ENCODE measurements around the gene MAP3K8.

MAP3K8 gene

DNA sequence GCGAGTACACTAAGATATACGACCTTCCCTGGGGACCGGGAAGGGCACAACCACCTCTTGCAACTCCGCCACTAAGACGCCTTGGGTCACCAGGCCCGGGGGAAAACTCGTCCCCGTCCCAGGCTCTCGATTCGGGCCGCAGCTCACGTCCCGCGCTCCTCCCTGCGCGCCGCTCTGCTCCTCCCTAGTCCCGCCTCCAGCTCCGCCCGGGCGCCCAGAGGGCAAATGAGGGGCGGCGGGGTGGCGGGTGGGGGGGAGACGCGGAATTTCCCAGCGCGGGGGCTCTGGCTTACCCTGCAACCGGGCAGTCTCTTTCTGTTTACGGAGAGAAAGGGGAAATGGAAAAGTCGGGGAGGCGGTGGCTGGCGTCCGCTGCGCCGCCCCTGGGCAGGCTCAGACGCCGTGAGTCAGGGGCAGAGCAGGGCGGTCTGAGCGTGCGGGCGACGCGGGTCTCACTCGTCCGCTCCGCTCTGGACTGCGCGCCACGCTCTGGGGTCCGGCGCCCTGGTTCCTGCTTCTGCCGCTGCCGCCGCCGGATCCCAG, at the start of gene MAP3K8:
Gene MAP3K8 (plus strand): TSS at position 455 of the 543 bp plus-strand sequence. CDS start 4,755 bp downstream, outside the sequence.
- peak; percentile 83 for DNase-seq

DNA sequence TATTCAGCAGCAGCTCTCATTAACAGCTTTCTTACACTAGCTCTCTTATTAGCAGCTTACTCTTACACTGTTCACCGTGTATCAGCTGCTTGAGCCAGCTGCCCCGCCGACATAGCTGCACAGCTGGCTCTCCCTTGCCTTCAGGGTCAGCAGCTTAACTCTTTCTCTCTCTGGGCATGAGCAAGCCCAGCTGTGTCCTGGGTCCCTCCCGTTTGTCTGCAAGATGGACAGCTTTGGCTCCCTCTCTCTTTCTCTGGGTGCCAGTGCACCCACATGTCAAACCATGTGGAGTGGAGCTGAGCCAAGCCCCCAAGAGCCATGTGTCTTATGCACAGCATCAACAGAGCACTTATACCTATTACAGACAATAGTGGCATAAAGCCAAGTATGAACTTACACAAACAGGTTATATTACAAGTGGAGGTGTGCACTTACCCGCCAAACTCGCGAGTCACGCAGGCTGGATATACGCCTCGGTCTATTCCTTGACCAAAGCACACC, 49.2 kb upstream of the MAP3K8 start:
- DNase-seq: no peak

DNA sequence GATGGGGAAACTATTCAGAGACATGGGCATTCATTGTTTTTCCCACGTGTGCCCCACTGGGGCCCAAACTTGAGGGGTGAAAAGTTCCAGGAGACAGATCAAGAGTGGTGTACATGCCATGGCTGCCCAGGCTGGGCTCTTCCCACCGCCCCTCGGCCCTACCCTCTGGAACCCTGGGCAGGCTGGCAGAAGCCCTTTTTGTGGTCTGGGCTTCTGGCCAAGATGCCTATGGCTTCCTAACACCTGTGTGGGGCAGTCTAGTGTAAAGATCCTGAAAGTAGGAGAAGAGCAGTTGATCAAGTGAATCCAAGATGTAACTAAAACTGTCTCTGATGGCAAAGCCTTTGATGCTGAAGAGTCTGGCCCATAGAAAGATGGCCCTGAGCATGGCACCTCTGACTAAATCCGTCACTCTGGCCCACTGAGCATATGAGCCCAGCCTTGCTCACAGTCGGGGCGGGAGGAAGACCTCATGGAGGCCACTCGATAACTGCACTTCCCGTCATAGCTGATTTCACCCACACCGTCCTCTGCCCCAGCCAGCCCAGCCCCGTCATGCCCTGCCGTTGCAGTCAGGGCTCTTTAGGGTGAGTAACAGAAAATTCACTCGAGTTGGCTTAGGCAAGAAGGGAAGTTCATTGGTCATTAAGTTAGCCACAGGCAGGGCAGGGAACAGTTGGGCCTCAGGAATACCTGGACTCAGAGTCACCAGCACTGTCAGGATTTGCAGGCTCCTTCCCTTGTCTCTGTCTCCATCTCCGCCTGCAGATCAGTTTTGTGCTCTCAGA, 47.0 kb upstream of the MAP3K8 start:
- no peak for DNase-seq

DNA sequence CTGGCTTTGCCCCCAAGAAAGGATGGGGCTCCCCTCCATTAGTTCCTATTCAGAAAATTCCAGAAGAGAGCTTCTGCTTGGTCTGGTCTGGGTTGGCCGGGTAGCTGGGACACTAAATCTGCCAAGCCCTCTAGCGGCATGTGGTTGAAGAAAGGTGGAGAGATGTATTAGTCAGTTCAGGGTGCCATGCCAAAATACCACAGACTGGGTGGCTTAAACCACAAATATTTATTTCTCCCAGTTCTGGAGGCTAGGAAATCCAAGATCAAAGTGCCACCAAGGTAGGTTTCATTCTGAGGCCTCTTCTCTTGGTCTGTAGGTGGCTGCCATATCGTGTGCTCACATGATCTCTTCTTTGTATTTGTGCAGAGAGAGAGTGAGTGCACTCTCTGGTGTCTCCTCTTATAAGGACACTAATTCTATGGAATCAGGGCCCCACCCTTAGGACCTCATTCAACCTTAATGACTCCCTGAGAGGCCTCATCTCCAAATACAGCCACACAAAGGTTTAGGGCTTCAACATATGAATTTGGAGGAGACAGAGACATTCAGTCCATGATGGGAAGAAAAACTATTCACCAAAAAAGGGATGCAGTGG, 46.2 kb upstream of the MAP3K8 start:
- no peak for DNase-seq

DNA sequence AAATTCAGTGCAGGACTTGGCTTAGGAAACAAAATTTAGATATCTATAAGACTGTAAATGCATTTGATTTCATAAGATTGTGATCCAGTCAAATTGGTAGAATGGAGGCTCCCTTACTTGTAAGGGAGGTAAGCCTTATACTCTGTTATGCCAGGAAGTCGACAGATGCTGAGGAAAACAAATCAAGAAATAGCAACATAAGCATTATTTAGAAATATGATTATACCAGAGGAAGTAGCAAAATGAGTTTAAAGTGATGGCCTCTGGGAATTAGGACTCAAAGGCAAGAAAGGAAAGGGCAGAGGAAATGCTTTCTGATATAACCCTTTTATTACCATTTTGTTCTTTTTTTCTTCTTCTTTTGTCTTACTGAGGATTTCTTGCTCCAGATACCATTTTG, 44.4 kb upstream of the MAP3K8 start:
- DNase-seq: no peak

DNA sequence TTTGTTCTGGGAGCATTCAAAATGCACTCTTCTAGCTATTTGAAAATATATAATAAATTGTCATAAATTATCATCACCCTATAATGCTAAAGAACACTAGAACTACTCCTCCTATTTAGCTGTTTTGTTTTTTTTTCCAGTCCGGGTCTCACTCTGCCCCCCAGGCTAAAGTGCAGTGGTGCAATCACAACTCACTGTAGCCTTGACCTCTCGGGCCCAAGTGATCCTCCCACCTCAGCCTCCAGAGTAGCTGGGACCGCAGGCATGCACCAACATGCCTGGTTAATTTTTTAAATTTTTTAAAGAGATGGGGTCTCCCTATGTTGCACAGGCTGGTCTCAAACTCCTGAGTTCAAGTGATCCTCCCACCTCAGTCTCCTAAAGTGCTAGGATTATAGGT, 43.8 kb upstream of the MAP3K8 start:
- DNase-seq: no peak

DNA sequence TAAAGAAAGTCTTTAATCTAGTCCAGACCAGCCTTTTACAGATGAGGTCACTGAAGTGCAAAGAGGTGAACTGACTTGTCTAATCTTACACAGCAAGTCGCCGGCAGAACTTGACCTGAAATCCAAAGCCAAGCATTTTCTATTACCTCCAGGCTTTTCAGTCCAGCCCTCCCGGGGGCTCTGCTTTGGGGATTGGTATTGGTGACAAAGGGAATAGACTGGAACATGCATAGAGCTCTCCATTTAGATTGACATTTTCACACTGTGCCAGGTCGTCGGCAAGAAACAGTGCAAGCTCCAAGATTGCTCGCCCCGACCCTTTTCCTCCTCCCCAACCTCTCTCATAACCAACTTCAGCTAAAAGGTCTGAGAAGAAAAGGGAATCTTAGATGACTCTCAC, 42.7 kb upstream of the MAP3K8 start:
- DNase-seq: no peak

DNA sequence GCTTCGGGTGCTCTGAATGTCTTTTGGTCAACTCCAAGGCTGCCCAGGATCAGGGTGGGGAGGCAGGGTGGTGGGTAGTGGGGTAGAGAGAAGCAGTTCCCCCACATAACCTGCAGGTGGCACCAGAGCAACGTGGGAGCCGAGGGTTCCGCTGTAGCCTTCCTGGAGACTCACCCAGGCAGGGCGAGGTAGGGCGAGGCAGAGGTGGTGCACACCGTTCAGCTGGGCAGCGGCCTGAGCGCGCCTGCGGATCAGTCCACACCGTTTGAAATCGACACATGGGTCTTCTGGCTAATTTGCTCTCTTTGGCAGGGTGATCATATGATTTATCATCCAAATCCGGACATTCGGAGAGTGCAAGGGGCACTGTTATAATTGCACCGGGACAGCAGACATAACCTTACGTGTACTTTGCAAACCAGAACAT, 41.4 kb upstream of the MAP3K8 start:
- peak; percentile 69 for DNase-seq

DNA sequence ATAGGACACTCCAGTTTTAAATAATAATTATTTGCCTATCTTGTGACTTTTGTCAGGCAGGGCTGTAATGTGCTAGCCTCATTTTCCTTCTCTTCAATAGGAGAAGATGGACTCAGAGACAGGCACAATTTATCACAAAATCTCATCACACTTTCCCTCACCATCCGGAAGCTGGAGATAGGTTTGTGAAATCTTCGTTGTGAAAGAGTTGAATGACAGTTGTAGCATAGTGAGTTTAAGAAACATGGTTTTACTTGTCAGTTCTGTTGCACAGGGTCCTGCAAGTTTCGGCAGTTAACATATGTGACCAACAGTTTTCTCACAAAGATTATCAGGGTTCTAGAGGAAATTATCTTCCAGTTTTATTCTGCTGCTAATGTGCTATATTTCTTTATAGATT, 37.7 kb upstream of the MAP3K8 start:
- no peak for DNase-seq

DNA sequence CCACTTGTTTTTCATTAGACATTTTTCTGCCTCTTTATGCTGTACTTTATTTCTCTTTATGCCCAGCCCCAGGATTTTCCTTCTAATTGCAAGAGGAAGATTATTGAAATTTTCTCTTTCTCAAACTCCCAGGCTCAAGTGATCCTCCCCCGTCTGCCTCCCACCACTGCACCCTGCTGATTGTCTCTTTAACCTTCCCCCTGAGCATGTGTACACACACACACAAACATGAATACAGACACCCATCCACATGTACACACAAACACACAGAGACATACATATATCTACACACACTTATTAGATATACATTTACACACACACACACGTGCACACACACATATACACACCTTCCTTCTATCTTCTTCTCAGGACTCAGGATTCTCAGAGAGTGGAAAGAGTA, 37.3 kb upstream of the MAP3K8 start:
- DNase-seq: no peak

DNA sequence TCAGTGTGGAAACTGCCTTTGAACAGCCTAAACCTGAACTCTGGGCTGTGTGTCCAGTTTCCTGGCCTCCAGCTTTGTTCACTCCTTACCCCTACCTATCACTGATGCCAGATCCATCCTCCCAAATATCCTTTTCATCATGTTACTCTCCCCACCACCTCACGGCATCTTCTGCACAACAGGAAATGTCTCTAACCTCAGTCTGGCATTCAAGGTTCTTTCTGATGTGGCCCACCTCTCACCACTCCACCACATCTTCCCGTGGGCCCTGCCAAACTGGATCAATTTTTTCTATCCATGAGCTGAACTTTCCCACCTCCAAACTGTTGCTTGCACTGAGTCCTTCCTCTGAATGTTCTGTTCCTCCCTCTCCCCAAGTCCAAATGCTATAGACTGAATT, 35.8 kb upstream of the MAP3K8 start:
- no peak for DNase-seq

DNA sequence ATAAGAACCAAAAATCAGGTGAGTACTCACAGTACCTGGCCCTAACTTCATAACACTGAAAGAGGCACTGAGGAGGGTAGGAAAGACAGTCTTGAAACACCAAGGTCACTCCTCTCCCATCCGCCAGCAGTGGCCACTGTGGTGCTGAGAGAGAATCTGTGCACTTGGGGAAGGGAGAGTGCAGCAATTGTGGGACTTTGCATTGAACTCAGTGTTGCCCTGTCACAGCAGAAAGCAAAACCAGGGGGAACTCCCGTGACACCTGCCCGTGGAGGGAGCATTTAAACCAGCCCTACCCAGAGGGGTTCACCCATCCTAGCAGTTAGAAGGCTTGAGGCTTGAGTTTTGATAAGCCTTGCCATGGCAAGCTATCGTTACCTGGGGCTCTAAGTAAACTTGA, 35.2 kb upstream of the MAP3K8 start:
- DNase-seq: no peak

DNA sequence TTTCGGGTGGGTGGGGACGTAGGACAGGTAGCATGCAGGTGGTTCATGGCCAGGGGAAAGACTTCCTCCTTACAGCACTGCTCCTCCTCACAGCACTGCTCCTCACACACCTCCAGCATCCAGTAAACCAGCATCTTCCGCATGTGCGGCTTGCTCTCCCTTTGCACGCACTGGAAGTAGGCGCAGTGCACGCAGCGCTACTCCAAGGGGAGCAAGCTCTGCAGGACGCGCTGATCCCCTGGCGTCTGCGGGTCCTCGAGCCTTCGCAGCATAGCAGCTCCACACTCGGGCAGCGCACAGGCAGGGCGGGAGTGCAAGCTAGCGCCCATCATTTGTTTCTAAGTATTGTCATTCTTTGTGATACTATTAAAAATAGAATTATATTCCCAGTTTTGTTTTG, 30.5 kb upstream of the MAP3K8 start:
- DNase-seq: no peak

DNA sequence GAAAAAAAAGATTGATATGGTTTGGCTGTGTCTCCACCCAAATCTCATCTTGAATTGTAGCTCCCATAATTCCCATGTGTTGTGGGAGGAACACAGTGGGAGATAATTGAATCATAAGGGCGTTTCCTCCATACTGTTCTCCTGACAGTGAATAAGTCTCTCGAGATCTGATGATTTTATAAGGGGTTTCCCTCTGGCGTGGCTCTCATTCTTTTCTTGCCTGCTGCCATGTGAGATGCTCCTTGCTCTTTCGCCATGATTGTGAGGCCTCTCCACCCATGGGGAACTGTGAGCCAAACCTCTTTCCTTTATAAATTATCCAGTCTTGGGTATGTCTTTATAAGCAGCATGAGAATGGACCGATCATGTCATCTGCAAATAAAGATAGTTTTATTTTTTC, 29.4 kb upstream of the MAP3K8 start:
- no peak for DNase-seq

DNA sequence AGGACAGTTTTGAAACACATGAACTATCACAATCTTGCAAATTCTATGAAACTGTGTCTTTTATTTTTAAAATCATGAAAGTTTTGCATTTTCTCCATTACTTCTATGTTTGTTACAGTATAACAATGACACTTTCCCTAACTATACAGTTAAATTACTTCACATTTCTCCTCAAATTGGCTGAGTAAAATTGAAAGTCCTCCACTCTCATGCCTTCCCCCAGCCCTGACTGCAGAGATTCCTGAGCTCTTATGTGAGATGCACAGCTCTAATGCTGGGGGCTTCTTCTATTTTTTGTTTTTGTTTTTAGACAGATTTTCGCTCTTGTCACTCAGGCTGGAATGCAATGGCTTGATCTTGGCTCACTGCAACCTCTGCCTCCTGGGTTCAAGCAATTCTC, 22.7 kb upstream of the MAP3K8 start:
- no peak for DNase-seq

DNA sequence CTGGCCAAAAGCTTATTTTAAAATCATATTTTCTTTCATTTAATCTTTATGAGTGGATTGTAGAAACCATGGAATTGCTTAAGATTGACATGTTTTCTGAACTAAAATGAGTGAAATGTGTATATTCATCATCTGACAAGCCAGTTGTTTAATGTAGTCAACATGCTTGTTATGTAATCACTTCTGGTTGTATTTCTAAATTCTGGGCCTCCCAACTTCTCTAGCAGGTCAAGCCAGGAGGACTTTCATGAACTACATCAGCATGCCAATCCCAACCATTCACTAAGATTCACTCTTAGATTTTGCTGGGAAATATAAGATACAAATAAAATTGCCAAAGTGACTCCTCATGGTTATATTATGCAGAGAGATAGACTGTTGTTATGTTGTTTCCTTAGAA, 21.1 kb upstream of the MAP3K8 start:
- no peak for DNase-seq

DNA sequence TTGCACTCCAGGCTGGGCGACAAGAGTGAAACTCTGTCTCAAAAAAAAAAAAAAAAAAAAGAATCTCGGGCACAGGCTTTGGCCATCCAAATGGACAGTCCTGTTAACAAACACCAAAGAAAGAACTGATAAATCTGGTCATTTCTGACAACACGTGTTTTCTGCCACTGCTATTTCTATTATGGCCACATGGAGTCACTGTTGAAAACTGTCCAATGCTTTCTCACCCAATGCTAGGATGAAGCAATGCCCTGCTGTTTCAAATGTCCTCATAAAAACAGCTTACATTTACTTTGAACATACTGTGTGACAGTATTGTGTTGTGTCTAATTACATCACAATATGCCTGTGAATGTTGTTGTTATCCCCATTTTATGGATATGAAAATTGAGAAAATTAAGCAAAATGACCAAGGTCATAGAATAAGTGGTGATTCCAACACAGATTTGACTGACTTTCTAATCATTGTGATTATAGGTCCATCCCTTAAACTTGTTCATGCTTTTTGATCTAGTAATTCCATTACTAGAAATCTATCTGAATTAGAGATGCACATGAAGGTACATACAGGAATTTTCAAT, 19.9 kb upstream of the MAP3K8 start:
- no peak for DNase-seq

DNA sequence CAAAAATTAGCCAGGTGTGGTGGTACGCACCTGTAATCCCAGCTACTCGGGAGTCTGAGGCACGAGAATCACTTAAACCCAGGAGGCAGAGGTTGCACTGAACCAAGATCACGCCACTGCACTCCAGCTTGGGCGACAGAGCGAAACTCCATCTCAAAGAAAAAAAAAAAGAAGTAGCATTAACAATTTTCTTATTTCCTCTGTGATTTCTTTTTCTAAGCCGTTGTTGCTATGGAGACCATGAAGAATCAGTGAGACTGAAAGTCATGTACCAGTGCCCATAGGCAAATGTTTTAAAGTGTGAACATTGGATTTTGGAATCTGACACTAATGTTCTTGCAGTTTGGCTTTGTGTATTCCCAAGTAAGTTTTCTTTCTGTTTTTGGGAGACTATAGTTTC, 18.4 kb upstream of the MAP3K8 start:
- DNase-seq: no peak

DNA sequence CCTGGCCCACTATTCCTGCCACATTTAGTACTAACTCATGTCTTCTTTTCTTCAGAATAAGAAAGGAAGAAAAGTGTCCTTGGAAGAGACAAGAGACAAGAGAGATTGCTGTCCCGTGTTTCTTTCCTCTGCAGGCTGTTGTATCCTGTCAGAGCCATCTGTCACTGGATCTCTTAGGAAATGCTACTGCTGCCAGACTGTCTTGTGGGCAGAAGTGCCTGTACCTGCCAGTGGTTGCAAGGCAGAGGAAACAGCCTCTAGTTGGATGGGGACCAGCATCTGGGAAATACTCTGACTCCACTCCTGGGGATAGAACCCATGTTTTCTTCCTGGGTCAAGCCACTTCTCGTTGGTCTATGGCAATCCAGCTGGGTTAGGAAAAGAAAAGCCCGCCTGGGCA, 16.7 kb upstream of the MAP3K8 start:
- DNase-seq: no peak

DNA sequence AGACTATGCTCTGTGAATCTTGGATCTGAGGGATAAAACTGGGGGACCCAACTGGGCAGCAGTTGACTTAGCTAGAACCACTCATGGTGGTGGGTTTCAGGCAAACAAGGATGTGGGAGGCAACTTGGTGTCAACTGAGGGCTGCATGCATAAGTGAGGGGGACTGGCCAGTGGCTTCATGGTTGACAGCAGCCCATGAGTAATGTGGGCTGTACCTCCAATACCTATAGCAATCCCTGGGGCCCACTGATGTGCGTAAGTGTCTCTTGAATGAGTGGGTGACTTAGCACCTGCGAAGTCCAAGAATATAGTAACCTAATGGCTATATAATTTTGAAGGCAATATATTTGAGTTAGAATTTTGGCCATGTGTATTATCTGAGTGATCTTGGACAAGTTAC, 13.7 kb upstream of the MAP3K8 start:
- no peak for DNase-seq

DNA sequence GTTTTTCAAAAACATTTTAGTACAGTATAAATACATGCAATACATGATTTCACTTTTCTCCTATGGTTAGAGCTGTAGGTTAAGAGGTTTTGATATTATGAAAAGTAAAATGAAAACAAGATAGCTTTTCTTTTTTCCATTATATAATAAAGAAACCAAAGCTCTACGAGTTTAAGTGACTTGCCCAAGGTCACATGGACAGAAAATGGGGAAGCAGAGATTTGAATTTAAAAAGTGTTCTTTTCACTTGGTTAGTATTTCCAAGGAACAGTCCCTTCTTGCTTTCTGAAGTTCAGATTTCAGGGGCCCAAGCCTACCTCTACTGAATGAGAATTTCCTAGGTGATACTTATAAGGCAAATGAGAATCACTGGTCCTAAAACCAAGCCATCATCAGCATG, 13.2 kb upstream of the MAP3K8 start:
- no peak for DNase-seq

DNA sequence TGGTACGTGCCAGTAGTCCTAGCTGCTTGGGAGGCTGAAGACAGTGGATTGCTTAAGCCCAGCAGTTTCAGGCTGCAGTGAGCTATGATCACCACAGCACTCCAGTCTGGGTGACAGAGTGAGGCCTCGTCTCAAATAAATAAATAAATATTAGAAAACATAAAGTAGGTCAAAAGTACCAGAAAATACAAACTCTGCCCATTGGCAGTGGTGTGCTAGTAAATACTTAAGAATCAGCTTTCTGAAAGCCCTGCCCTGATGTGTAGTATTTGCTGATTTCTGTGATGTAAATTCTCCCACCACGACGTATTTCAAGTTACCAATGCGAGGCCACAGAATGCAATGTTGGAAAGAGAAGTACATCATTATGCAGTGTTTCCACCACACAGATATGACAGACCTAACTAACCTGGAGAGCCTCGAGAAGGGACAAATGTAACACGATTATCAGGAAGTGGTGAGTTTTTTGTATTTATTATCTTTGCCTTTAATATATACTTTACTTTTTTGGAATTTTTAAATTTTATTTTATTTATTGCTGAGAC, 11.8 kb upstream of the MAP3K8 start:
- no peak for DNase-seq

DNA sequence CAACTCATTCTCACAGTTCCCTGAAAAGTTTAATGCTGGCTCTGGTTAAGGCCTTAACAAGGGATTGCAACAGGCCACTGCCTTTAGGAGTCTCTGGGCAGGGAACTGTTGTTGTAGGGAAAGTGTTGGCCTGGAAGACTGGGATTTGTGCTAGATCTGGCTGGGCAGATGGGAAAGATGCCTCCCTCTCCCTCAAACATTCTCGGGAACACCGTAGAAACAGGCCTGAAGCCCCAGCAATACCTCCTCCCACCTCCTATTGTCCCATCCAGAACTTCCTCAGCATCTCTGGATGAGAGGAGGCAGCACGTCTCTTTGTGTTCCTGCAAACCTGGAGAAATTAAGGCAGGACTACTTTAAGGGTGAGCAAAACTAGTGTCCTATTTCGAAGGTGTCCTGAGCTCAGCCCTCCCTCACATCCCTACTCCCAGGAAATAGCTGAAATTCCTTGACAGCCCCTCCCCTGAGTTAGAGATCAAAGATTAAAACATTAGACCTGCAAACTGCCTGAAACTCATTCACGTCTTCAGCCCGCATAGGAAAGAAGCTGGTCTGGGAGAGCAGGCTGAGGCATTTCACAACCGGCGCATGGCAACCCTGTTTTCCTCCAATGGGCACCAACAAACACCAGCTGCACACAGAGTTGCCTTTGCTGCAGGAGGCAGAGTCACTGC, 10.9 kb upstream of the MAP3K8 start:
- DNase-seq: no peak

All from stimulated activated CD4-positive, alpha-beta T cell treated with anti-CD3 and anti-CD28 coated beads, Interleukin-12 subunit alpha, Interleukin-12 subunit beta, amount 100 ng/mL, for 4 hours (primary cell).